HT-29 (cell line): ENCODE results near the gene PLA2G10. TPM values are rescaled to one million over a fixed set of nuclear protein-coding genes. Genes with fewer than 3 reads are reported as not detected.

Source experiments
- small RNA-seq: library from RNA; depleted of rRNA; stranded (forward); fragments of <200 nt; gene quantifications from one replicate; pipeline ENCODE3, GENCODE V24; 2014
- total RNA-seq: library from RNA; depleted of rRNA; stranded (reverse); fragments of >200 nt; shearing (Covaris generic); gene quantifications from 2 replicates; pipeline ENCODE4 v1.2.3, GENCODE V29; 2014; rRNA removed

The PLA2G10 gene
- total RNA-seq, 1 experiment from 2014 or later: 0.33 TPM

Small RNA genes lying within 50 kb of the gene (small RNA-seq; reads per million reads assigned to genes)
- not detected for gene RNU7-125P

Other genes with a start within 250 kb of the PLA2G10 start
- gene PARN, start 64.0 kb downstream of the PLA2G10 start, total RNA-seq: 10.8 and 10.9 TPM in 2 replicates
- 33.3 and 35.5 TPM in 2 replicates for gene BFAR, start 61.4 kb downstream of the PLA2G10 start, total RNA-seq
- gene NPIPA3, start 9.1 kb upstream of the PLA2G10 start, total RNA-seq: 1.1 TPM in 1 of 2 replicates, not detected in the other
- not detected in 2 replicates for gene NPIPA2, start 48.2 kb upstream of the PLA2G10 start, total RNA-seq
- gene NOMO1, start 139.4 kb upstream of the PLA2G10 start, total RNA-seq: 51.9 and 58.6 TPM in 2 replicates
- gene NPIPA1, start 243.1 kb upstream of the PLA2G10 start, total RNA-seq: 27.1 and 30.3 TPM in 2 replicates